Activated CD4-positive, alpha-beta memory T cell treated with anti-CD3 and anti-CD28 coated beads, Interleukin-2, amount 10 ng/mL, durations not matched to agents 7 days and 5 days (primary cell): Measurements from ENCODE around the gene CLEC7A. TPM values are rescaled to one million over a fixed set of nuclear protein-coding genes. Genes with fewer than 3 reads are reported as not detected.

Experiments
- CTCF ChIA-PET: fragments of 350-600 bp; sonication (Branson Sonifier 250); formaldehyde crosslinking; loops from one replicate; lab custom pipeline; 2021; ENCODE audit warnings: antibody characterized with exemption, inconsistent platforms; lab: Charles Lee
- POLR2A ChIA-PET: fragments of 350-600 bp; sonication (Branson Sonifier 250); formaldehyde crosslinking; loops from one replicate; lab custom pipeline; 2021; ENCODE audit warnings: antibody characterized with exemption; lab: Charles Lee
- DNase-seq: peaks from one replicate; pipeline ENCODE4 v3.0.0-alpha.2; 2020
- H3K27ac Mint-ChIP-seq: one replicate; pipeline ENCODE4 v1.8.0; 2021; ENCODE audit warnings: mild to moderate bottlenecking, mixed read lengths
- H3K27me3 Mint-ChIP-seq: one replicate; pipeline ENCODE4 v1.8.0; 2021; ENCODE audit warnings: mixed read lengths
- H3K36me3 Mint-ChIP-seq: one replicate; pipeline ENCODE4 v1.8.0; 2021; ENCODE audit warnings: low read depth, mixed read lengths
- H3K4me1 Mint-ChIP-seq: one replicate; pipeline ENCODE4 v1.8.0; 2021; ENCODE audit warnings: mixed read lengths
- H3K4me3 Mint-ChIP-seq: one replicate; pipeline ENCODE4 v1.8.0; 2021; ENCODE audit warnings: mild to moderate bottlenecking, mixed read lengths
- H3K9me3 Mint-ChIP-seq: one replicate; pipeline ENCODE4 v1.8.0; 2021; ENCODE audit warnings: mixed read lengths
- total RNA-seq, 2 experiments: library from RNA; stranded (reverse); gene quantifications; one replicate each; pipeline ENCODE4 v1.2.3, GENCODE V29; 2021

Gene CLEC7A
- total RNA-seq, 2 experiments from 2014 or later: not detected

GRCh38 chr12:10131111-10131690 lies 1.2 kb upstream of the CLEC7A start:
- Mint-ChIP-seq H3K4me3 (no peak overlapping the region), H3K4me1 (peaks cover 12% of the 10 kb centered on the region), H3K27ac (no peak overlapping the region), H3K27me3 (peaks cover 17% of the 10 kb centered on the region), H3K9me3 (no peaks in the 10 kb centered on the region), H3K36me3 (no peaks in the 10 kb centered on the region)
- ChIA-PET CTCF (interaction anchor here (2.0 kb wide), 1 partner anchor 9 kb away, joined by 10 read pairs; no protein-coding TSS in a partner anchor), POLR2A (no interaction called here)
- DNase-seq: no peak

- no peak for DNase-seq
- H3K27me3 Mint-ChIP-seq: peaks cover 23% of the 10 kb centered on the region
- H3K4me3 Mint-ChIP-seq: no peak overlapping the region
- no peaks in the 10 kb centered on the region for H3K9me3 Mint-ChIP-seq
- POLR2A ChIA-PET: no interaction called here
- no peak overlapping the region for H3K27ac Mint-ChIP-seq
- peaks cover 12% of the 10 kb centered on the region for H3K4me1 Mint-ChIP-seq
- no peaks in the 10 kb centered on the region for H3K36me3 Mint-ChIP-seq
- CTCF ChIA-PET: interaction anchor here (2.2 kb wide), 1 partner anchor 24 kb away, joined by 8 read pairs; no protein-coding TSS in a partner anchor
Measured at GRCh38 chr12:10128687-10129086, 1.3 kb downstream of the CLEC7A start.

- Mint-ChIP-seq H3K27me3 (peaks cover 23% of the 10 kb centered on the region), H3K27ac (no peak overlapping the region), H3K36me3 (no peaks in the 10 kb centered on the region), H3K9me3 (no peaks in the 10 kb centered on the region), H3K4me3 (no peak overlapping the region), H3K4me1 (peaks cover 12% of the 10 kb centered on the region)
- CTCF ChIA-PET: no interaction called here
- no peak for DNase-seq
- POLR2A ChIA-PET: interaction anchor here (1.5 kb wide), 1 partner anchor 9 kb away, joined by 3 read pairs; no protein-coding TSS in a partner anchor
Measured at GRCh38 chr12:10126413-10126812, 3.6 kb downstream of the CLEC7A start.

- Mint-ChIP-seq H3K9me3 (no peaks in the 10 kb centered on the region), H3K4me1 (no peaks in the 10 kb centered on the region), H3K27me3 (peaks cover 15% of the 10 kb centered on the region), H3K4me3 (no peak overlapping the region), H3K36me3 (no peaks in the 10 kb centered on the region), H3K27ac (no peak overlapping the region)
- no peak for DNase-seq
- ChIA-PET POLR2A (no interaction called here), CTCF (no interaction called here)
Measured at GRCh38 chr12:10122689-10123088, 7.3 kb downstream of the CLEC7A start.

- no peak for DNase-seq
- H3K9me3 Mint-ChIP-seq: no peaks in the 10 kb centered on the region
- no peaks in the 10 kb centered on the region for H3K4me1 Mint-ChIP-seq
- H3K27ac Mint-ChIP-seq: no peak overlapping the region
- H3K4me3 Mint-ChIP-seq: no peak overlapping the region
- POLR2A ChIA-PET: no interaction called here
- peaks cover 11% of the 10 kb centered on the region for H3K27me3 Mint-ChIP-seq
- H3K36me3 Mint-ChIP-seq: no peaks in the 10 kb centered on the region
- CTCF ChIA-PET: no interaction called here
Measured at GRCh38 chr12:10121278-10121677, 8.7 kb downstream of the CLEC7A start.

GRCh38 chr12:10119066-10119465 lies 10.9 kb downstream of the CLEC7A start:
- no peak for DNase-seq
- H3K4me1 Mint-ChIP-seq: no peaks in the 10 kb centered on the region

GRCh38 chr12:10115890-10116289 lies 14.1 kb downstream of the CLEC7A start:
- no peak overlapping the region for H3K27ac Mint-ChIP-seq
- DNase-seq: no peak
- H3K27me3 Mint-ChIP-seq: peaks cover 10% of the 10 kb centered on the region
- H3K36me3 Mint-ChIP-seq: no peaks in the 10 kb centered on the region
- H3K4me1 Mint-ChIP-seq: no peaks in the 10 kb centered on the region
- H3K4me3 Mint-ChIP-seq: no peak overlapping the region
- H3K9me3 Mint-ChIP-seq: no peaks in the 10 kb centered on the region
- ChIA-PET POLR2A (no interaction called here), CTCF (interaction anchor here (0.6 kb wide), 1 partner anchor 31 kb away, joined by 4 read pairs; no protein-coding TSS in a partner anchor)

More at GRCh38 chr12:10119066-10119465, 10.9 kb downstream of the CLEC7A start:
- ChIA-PET POLR2A (no interaction called here), CTCF (no interaction called here)
- Mint-ChIP-seq H3K9me3 (no peaks in the 10 kb centered on the region), H3K27ac (no peak overlapping the region), H3K36me3 (no peaks in the 10 kb centered on the region), H3K27me3 (peaks cover 6% of the 10 kb centered on the region), H3K4me3 (no peak overlapping the region)

GRCh38 chr12:10115311-10115710 lies 14.7 kb downstream of the CLEC7A start:
- no peaks in the 10 kb centered on the region for H3K36me3 Mint-ChIP-seq
- POLR2A ChIA-PET: no interaction called here
- peaks cover 10% of the 10 kb centered on the region for H3K27me3 Mint-ChIP-seq
- CTCF ChIA-PET: interaction anchor here (0.6 kb wide), 1 partner anchor 30 kb away, joined by 4 read pairs; no protein-coding TSS in a partner anchor
- H3K9me3 Mint-ChIP-seq: no peaks in the 10 kb centered on the region
- no peaks in the 10 kb centered on the region for H3K4me1 Mint-ChIP-seq
- no peak overlapping the region for H3K27ac Mint-ChIP-seq
- no peak overlapping the region for H3K4me3 Mint-ChIP-seq
- no peak for DNase-seq

GRCh38 chr12:10113920-10114319 lies 16.1 kb downstream of the CLEC7A start:
- no peak for DNase-seq
- Mint-ChIP-seq H3K27me3 (peaks cover 8% of the 10 kb centered on the region), H3K4me3 (no peak overlapping the region), H3K4me1 (no peaks in the 10 kb centered on the region), H3K36me3 (no peaks in the 10 kb centered on the region), H3K27ac (no peak overlapping the region), H3K9me3 (no peaks in the 10 kb centered on the region)
- POLR2A ChIA-PET: no interaction called here
- CTCF ChIA-PET: no interaction called here

GRCh38 chr12:10113075-10113474 lies 16.9 kb downstream of the CLEC7A start:
- Mint-ChIP-seq H3K27me3 (peaks cover 11% of the 10 kb centered on the region), H3K4me3 (no peak overlapping the region), H3K36me3 (no peaks in the 10 kb centered on the region), H3K4me1 (no peaks in the 10 kb centered on the region), H3K27ac (no peak overlapping the region), H3K9me3 (no peaks in the 10 kb centered on the region)
- no peak for DNase-seq
- CTCF ChIA-PET: no interaction called here
- POLR2A ChIA-PET: no interaction called here

GRCh38 chr12:10111451-10111850 lies 18.5 kb downstream of the CLEC7A start:
- H3K27me3 Mint-ChIP-seq: peaks cover 15% of the 10 kb centered on the region
- no peak for DNase-seq
- H3K9me3 Mint-ChIP-seq: peaks cover 2% of the 10 kb centered on the region
- no peaks in the 10 kb centered on the region for H3K4me1 Mint-ChIP-seq
- no peak overlapping the region for H3K27ac Mint-ChIP-seq
- POLR2A ChIA-PET: no interaction called here
- H3K4me3 Mint-ChIP-seq: no peak overlapping the region
- H3K36me3 Mint-ChIP-seq: no peaks in the 10 kb centered on the region
- CTCF ChIA-PET: no interaction called here

GRCh38 chr12:10110256-10110844 lies 19.6 kb downstream of the CLEC7A start:
- H3K4me3 Mint-ChIP-seq: no peak overlapping the region
- peaks cover 2% of the 10 kb centered on the region for H3K9me3 Mint-ChIP-seq
- POLR2A ChIA-PET: no interaction called here
- H3K36me3 Mint-ChIP-seq: no peaks in the 10 kb centered on the region
- H3K4me1 Mint-ChIP-seq: no peaks in the 10 kb centered on the region
- H3K27me3 Mint-ChIP-seq: peaks cover 24% of the 10 kb centered on the region
- H3K27ac Mint-ChIP-seq: no peak overlapping the region
- CTCF ChIA-PET: no interaction called here
- DNase-seq: no peak

- H3K9me3 Mint-ChIP-seq: peaks cover 6% of the 10 kb centered on the region
- no peaks in the 10 kb centered on the region for H3K4me1 Mint-ChIP-seq
- peaks cover 26% of the 10 kb centered on the region for H3K27me3 Mint-ChIP-seq
- ChIA-PET CTCF (no interaction called here), POLR2A (no interaction called here)
- no peaks in the 10 kb centered on the region for H3K36me3 Mint-ChIP-seq
- no peak overlapping the region for H3K4me3 Mint-ChIP-seq
- H3K27ac Mint-ChIP-seq: no peak overlapping the region
- no peak for DNase-seq
Measured at GRCh38 chr12:10102322-10102721, 27.7 kb downstream of the CLEC7A start.
